Colonic mucosa (tissue), 4 donors: ENCODE data around the gene CYP46A1. TPM values are rescaled to one million over a fixed set of nuclear protein-coding genes. Genes with fewer than 3 reads are reported as not detected.
"Not testable (repeated sequence)": the region's sequence is repeated elsewhere in the genome, so short reads cannot be mapped to it uniquely, and the experiment has no call there.

ENCODE experiments used
- DNase-seq: peaks from one replicate; pipeline ENCODE4 v3.0.0-alpha.2; 2020
- H3K27ac ChIP-seq: fragments of 200-600 bp; one replicate; pipeline ENCODE4 v1.8.0; 2021
- H3K27me3 ChIP-seq: fragments of 200-600 bp; one replicate; pipeline ENCODE4 v1.8.0; 2021
- H3K36me3 ChIP-seq: fragments of 200-600 bp; one replicate; pipeline ENCODE4 v1.8.0; 2021
- H3K4me1 ChIP-seq: fragments of 200-600 bp; one replicate; pipeline ENCODE4 v1.8.0; 2021; ENCODE audit warnings: mild to moderate bottlenecking
- H3K4me3 ChIP-seq: fragments of 200-600 bp; one replicate; pipeline ENCODE4 v1.8.0; 2021
- H3K9ac ChIP-seq, 2 donors: one replicate each; pipeline ENCODE4 v1.7.0; 2013; ENCODE audit warnings: control low read depth in 2 of 2, low read depth in 2 of 2, low read length in 2 of 2
- H3K9me3 ChIP-seq: fragments of 200-600 bp; one replicate; pipeline ENCODE4 v1.8.0; 2021
- intact Hi-C: fragments of 100-400 bp; cut with DNase I; formaldehyde crosslinking; loops from one replicate; pipeline ENCODE4 v1.14.1; 2022
- total RNA-seq, 2 donors: library from RNA; stranded (reverse); fragmentation: NEBNext Ultra II Directional in 1 of 2; extraction: Animal tissue kit (Norgen Biotek cat#: 25700) in 1 of 2; gene quantifications; one replicate each; pipeline ENCODE4 v1.2.1, GENCODE V29; 2021
- TF ChIP-seq, protein P1 (sequence below): fragments of 200-600 bp; IDR thresholded peaks from one replicate; pipeline ENCODE4 v1.8.0; 2022; ENCODE audit warnings: antibody characterized with exemption, mild to moderate bottlenecking
- donor health status: healthy.
- donor health status: DM: no; HTN: no; CAD: no.
- donor health status: DM: no; HTN: no; CAD: no.

Gene CYP46A1
- total RNA-seq, 2 donors from 2014 or later = 0.05 to 0.25 TPM

DNA sequence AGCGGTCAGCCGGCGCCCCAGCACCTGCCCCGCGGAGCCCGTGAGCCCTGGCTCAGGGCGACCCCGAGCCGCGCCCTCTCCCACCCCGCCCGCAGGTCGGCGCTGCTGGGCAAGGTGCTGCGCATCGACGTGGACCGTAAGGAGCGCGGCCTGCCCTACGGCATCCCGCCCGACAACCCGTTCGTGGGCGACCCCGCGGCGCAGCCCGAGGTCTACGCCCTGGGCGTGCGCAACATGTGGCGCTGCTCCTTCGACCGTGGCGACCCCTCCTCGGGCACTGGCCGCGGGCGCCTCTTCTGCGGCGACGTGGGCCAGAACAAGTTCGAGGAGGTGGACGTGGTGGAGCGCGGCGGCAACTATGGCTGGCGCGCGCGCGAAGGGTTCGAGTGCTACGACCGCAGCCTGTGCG is 24.8 kb upstream of the CYP46A1 start:
- Histone ChIP-seq H3K27ac (no peak overlapping the region), H3K27me3 (peaks cover 19% of the 10 kb centered on the region), H3K36me3 (no peaks in the 10 kb centered on the region), H3K4me3 (no peak overlapping the region), H3K9me3 (no peaks in the 10 kb centered on the region), H3K9ac (no peak overlapping the region), H3K4me1 (no peaks in the 10 kb centered on the region)
- TF ChIP-seq, protein P1, sequence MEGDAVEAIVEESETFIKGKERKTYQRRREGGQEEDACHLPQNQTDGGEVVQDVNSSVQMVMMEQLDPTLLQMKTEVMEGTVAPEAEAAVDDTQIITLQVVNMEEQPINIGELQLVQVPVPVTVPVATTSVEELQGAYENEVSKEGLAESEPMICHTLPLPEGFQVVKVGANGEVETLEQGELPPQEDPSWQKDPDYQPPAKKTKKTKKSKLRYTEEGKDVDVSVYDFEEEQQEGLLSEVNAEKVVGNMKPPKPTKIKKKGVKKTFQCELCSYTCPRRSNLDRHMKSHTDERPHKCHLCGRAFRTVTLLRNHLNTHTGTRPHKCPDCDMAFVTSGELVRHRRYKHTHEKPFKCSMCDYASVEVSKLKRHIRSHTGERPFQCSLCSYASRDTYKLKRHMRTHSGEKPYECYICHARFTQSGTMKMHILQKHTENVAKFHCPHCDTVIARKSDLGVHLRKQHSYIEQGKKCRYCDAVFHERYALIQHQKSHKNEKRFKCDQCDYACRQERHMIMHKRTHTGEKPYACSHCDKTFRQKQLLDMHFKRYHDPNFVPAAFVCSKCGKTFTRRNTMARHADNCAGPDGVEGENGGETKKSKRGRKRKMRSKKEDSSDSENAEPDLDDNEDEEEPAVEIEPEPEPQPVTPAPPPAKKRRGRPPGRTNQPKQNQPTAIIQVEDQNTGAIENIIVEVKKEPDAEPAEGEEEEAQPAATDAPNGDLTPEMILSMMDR = no peak
- DNase-seq = no peak
- intact Hi-C loops = no loop called here

DNA sequence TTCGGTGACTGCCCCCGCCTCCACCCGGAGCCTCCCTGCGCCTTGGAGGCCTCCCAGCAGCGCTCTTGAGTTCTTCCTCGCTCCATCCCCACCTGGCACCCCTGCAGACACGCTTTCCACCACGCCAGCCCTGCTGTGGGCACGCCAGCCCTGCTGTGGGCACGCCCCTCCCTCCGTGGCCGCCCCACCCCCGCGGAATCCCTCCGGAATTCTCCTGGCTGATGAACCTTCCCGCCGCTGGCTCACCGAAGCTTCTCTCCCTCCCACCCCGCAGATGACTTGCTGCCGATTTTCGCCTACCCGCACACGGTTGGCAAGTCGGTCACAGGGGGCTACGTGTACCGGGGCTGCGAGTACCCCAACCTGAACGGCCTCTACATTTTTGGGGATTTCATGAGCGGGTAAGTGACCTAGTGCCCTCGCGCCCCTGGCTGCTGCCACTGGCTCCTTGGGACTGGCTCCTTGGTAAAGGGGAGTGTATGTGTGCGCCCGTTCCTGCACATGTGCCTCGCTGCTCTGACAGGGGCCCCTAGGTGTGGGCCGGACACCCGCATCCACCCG is 24.0 kb upstream of the CYP46A1 start:
- Histone ChIP-seq H3K9me3 (no peaks in the 10 kb centered on the region), H3K27ac (no peak overlapping the region), H3K4me3 (no peak overlapping the region), H3K4me1 (no peaks in the 10 kb centered on the region), H3K27me3 (peaks cover 19% of the 10 kb centered on the region), H3K9ac (no peak overlapping the region), H3K36me3 (no peaks in the 10 kb centered on the region)
- no peak for DNase-seq
- intact Hi-C loops = no loop called here
- TF ChIP-seq, protein P1 = no peak

DNA sequence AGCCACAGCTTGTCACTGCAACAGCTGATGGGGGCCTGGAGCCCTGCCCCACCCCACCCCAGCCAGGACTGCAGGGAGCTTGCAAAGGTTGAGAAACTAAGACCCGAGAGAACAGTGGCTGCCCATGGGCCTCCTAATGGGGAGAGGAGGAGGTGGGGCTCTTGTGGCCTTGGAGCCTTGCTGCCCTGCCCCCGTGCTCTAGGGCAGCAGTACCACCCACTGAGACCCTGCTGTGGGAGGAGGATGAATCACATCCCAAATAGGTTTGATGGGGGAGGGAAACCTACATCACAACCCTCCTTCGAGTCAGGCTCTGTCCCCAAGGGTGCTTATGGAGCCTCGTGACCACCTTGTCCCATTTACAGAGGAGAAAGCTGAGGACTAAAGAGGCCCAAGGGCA is 23.3 kb upstream of the CYP46A1 start:
- Histone ChIP-seq H3K36me3 (no peaks in the 10 kb centered on the region), H3K27ac (no peak overlapping the region), H3K27me3 (peaks cover 19% of the 10 kb centered on the region), H3K4me3 (no peak overlapping the region), H3K9ac (no peak overlapping the region), H3K9me3 (no peaks in the 10 kb centered on the region), H3K4me1 (no peaks in the 10 kb centered on the region)
- TF ChIP-seq, protein P1 = no peak
- DNase-seq = no peak
- intact Hi-C loops = no loop called here

DNA sequence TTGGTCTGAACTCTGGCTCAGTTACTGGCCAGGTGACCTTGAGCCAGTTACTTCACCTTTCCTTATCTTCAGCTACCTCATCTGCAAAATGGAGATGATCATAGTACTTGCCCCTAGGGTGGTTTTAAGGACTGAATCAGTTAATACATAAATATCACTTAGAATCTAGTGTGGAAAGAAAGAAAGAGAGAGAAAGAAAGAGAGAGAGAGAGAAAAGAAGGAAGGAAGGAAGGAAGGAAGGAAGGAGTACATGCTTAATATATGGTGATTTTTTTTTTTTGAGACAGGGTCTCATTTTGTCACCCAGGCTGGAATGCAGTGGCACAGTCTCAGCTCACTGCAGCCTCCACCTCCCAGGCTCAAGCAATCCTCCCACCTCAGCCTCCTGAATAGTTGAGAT is 22.9 kb upstream of the CYP46A1 start:
- H3K4me3 ChIP-seq, H3K4me1 ChIP-seq, H3K9me3 ChIP-seq, H3K36me3 ChIP-seq, intact Hi-C loops, DNase-seq, H3K9ac ChIP-seq, H3K27ac ChIP-seq: not testable (repeated sequence)
- H3K27me3 ChIP-seq = peaks cover 19% of the 10 kb centered on the region

DNA sequence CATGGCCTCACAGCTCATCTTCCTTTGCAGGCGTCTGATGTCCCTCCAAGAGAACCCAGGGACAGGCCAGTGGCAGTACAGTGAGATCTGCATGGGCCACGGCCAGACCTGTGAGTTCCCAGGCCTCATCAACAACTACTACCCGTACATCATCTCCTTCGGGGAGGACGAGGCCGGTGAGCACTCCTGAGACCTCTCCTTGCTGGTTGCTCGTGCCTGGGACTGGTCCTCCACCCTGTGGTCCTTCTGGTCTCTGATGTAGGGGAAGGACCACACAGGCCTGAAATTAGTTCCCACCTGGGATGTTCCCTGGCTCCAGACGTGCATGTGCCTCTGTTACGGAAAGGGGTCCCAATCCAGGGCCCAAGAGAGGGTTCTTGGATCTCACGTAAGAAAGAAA is 21.3 kb upstream of the CYP46A1 start:
- no peak overlapping the region for H3K27ac ChIP-seq
- H3K4me1 ChIP-seq = no peaks in the 10 kb centered on the region
- H3K4me3 ChIP-seq = no peak overlapping the region
- no peak for DNase-seq
- H3K36me3 ChIP-seq = no peaks in the 10 kb centered on the region
- no peaks in the 10 kb centered on the region for H3K9me3 ChIP-seq
- intact Hi-C loops = no loop called here
- no peak overlapping the region for H3K9ac ChIP-seq
- H3K27me3 ChIP-seq = peaks cover 19% of the 10 kb centered on the region
- TF ChIP-seq, protein P1 = no peak

DNA sequence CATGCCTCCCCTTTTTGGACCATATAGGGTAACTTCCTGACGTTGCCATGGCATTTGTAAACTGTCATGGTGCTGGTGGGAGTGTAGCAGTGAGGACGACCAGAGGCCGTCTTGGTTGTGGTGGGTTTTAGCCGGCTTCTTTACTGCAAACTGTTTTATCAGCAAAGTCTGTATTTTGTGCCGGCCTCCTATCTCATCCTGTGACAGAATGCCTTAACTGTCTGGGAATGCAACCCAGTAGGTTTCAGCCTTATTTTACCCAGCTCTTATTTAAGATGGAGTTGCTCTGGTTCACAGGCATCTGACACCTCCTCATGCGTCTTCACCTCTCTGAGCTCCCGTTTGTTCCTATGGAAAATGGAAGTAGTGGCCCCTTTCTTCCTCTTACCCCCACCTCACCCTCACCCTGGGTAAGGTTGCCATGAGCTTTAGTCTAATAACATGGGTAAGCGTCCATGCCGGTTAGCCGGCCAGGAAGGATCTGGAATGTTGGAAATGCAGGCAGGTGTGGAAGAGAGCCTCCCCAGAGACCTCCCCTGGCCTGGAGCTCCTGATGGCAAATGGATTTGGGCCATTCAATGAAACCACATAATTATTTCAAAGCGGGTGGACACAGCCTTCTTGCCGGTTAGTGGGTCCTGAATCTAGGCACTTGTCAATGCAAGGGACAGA is 20.6 kb upstream of the CYP46A1 start:
- TF ChIP-seq, protein P1 = no peak
- Histone ChIP-seq H3K36me3 (no peaks in the 10 kb centered on the region), H3K9me3 (no peaks in the 10 kb centered on the region), H3K27ac (no peak overlapping the region), H3K9ac (no peak overlapping the region), H3K27me3 (peaks cover 16% of the 10 kb centered on the region), H3K4me1 (no peaks in the 10 kb centered on the region), H3K4me3 (no peak overlapping the region)
- intact Hi-C loops = no loop called here
- no peak for DNase-seq
